Stomach smooth muscle (tissue), 2 donors: ENCODE results near the gene PLA2G7.
"Not testable (repeated sequence)": the region's sequence is repeated elsewhere in the genome, so short reads cannot be mapped to it uniquely, and the experiment has no call there.

ENCODE experiments used
- H3K27ac ChIP-seq: one replicate; pipeline ENCODE4 v1.7.0; 2013; ENCODE audit warnings: mild to moderate bottlenecking, low read length, inconsistent platforms
- H3K27me3 ChIP-seq, 2 donors: one replicate each; pipeline ENCODE4 v1.7.0; 2013; ENCODE audit warnings: low read length in 2 of 2; ENCODE audit not compliant: insufficient read depth in 2 of 2, control insufficient read depth in 1 of 2
- H3K36me3 ChIP-seq, 2 donors: one replicate each; pipeline ENCODE4 v1.7.0; 2013; ENCODE audit warnings: low read length in 2 of 2; ENCODE audit not compliant: control insufficient read depth in 2 of 2, insufficient read depth in 2 of 2
- H3K4me1 ChIP-seq: one replicate; pipeline ENCODE4 v1.7.0; 2013; ENCODE audit warnings: low read length; ENCODE audit not compliant: control insufficient read depth, insufficient read depth
- H3K4me3 ChIP-seq, 2 donors: one replicate each; pipeline ENCODE4 v1.7.0; 2013; ENCODE audit warnings: low read length in 2 of 2
- H3K9ac ChIP-seq, 2 donors: one replicate each; pipeline ENCODE4 v1.7.0; 2013; ENCODE audit warnings: low read length in 2 of 2, mild to moderate bottlenecking in 1 of 2
- H3K9me3 ChIP-seq, 2 donors: one replicate each; pipeline ENCODE4 v1.7.0; 2013; ENCODE audit warnings: low read length in 2 of 2; ENCODE audit not compliant: control insufficient read depth in 2 of 2
- donor health status: healthy.
- donor health status: Pancreatic carcinoma.

PLA2G7 gene

DNA sequence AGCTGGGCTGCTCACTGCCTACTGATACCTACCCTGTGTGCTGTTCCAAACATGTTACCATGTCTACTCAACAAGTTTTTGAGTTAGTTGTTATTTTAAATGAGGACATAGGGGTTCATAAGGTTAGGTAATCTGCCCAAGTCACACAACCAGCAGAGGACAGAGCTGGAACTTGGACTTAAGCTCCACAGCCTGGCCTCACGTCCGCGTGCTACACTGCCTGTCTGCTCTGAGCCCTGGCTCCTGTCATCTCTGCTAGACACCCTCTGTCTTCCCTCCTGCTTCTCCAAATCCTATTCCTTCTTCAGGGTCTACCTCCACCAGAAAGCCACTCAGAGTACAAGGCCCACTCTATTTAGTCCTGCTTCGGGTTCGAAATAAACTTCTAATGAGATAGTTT is 29.8 kb upstream of the PLA2G7 start:
- H3K9ac ChIP-seq = no peak overlapping the region
- no peak overlapping the region for H3K27ac ChIP-seq
- no peaks in the 10 kb centered on the region for H3K9me3 ChIP-seq
- H3K4me1 ChIP-seq = no peaks in the 10 kb centered on the region
- no peaks in the 10 kb centered on the region for H3K36me3 ChIP-seq
- H3K27me3 ChIP-seq = no peaks in the 10 kb centered on the region
- no peak overlapping the region for H3K4me3 ChIP-seq

DNA sequence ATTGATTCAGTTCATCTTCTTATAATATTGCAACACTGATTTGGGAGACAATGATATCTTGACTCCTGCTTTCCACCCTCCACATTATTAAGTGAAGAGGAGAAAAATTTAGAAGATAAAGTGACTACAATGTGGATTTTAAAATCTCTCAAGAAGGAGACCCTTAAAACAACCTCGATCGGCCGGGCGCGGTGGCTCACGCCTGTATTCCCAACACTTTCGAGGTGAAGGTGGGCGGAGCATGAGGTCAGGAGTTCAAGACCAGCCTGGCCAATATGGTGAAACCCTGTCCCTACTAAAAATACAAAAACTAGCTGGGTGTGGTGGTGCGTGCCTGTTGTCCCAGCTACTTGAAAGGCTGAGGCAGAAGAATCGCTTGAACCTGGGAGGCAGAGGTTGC is 29.1 kb upstream of the PLA2G7 start:
- not testable (repeated sequence) for H3K9ac ChIP-seq, H3K36me3 ChIP-seq, H3K4me3 ChIP-seq

DNA sequence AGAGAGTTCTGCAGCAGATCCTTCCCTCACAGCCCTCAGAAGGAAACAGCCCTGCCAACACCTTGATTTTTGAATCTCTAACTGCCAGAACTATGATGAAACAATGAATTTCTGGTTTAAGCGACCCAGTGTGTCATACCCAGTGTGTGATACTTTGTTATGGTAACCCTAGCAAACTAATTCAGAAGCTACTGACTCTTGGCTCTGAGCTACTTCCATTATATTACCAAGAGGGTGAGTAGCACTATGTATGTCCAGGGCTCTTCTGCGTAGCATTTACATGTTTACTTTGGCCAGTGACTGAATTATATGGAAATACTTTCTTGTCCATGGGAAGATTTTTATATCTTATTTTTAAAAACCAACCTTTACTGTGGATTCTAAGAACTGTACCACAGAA is 28.3 kb upstream of the PLA2G7 start:
- Histone ChIP-seq H3K36me3 (no peaks in the 10 kb centered on the region), H3K9me3 (no peaks in the 10 kb centered on the region), H3K9ac (no peak overlapping the region), H3K27me3 (no peaks in the 10 kb centered on the region), H3K4me3 (no peak overlapping the region), H3K27ac (no peak overlapping the region), H3K4me1 (no peaks in the 10 kb centered on the region)

More for the DNA sequence above, 29.1 kb upstream of the PLA2G7 start:
- H3K27ac ChIP-seq, H3K9me3 ChIP-seq, H3K27me3 ChIP-seq, H3K4me1 ChIP-seq: not testable (repeated sequence)

DNA sequence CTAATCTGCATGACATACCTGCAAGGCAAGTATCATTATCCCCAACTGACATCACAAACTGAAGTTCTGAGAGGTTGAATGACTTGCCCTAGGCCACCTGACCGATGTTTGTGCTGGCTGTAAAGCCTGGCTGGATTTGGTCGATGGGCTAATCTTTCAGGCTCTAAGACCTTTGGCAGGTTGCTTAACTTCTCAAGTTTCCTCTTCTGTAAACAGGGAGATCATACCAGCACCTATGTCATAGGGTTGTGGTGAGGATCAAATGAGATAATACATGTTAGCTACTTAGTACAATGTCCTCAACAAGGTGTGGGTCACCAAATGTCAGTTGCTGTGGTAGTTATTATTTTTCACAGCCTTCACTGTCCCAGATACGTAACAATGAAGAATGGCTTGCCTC is 25.8 kb upstream of the PLA2G7 start:
- Histone ChIP-seq H3K4me1 (no peaks in the 10 kb centered on the region), H3K9me3 (no peaks in the 10 kb centered on the region), H3K36me3 (no peaks in the 10 kb centered on the region), H3K4me3 (no peak overlapping the region), H3K9ac (no peak overlapping the region), H3K27me3 (no peaks in the 10 kb centered on the region), H3K27ac (no peak overlapping the region)

DNA sequence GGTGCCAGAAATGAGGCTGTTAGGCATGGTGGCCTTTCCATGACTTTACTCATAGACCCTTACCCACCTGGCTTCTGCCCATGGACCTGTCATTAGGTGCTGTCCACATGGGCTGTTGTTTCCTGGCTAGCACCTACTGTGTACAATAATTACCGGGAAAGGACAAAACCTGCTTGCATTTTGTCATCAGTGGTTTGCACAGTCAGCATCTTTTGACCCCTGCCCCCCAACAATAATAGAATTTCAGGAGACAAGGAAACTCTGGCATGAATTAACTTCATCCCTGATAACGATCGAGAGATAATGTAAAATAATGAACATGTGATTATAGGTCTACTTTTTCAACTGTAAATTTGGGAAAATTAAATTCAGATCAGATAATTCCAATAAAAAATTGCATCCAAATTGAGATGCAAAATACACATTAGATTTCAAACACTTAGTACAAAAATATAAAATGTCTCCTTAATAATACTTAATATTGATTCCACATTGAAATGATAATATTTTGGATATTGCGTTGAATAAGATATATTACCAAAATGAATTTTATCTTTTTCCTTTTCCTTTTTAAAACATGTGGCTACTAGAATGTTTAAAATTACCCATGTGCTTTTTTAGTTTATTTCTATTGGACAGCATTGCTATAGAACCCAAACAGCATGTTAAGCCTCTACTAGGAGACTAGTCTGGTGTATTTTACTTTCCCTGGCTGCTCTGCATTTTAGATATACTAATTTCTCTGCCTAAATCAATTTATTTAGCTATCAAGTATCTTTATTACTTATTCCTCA is 24.0 kb upstream of the PLA2G7 start:
- H3K9me3 ChIP-seq = no peaks in the 10 kb centered on the region
- no peak overlapping the region for H3K27ac ChIP-seq
- H3K4me3 ChIP-seq = no peak overlapping the region
- no peaks in the 10 kb centered on the region for H3K27me3 ChIP-seq
- no peak overlapping the region for H3K9ac ChIP-seq
- no peaks in the 10 kb centered on the region for H3K4me1 ChIP-seq
- no peaks in the 10 kb centered on the region for H3K36me3 ChIP-seq

DNA sequence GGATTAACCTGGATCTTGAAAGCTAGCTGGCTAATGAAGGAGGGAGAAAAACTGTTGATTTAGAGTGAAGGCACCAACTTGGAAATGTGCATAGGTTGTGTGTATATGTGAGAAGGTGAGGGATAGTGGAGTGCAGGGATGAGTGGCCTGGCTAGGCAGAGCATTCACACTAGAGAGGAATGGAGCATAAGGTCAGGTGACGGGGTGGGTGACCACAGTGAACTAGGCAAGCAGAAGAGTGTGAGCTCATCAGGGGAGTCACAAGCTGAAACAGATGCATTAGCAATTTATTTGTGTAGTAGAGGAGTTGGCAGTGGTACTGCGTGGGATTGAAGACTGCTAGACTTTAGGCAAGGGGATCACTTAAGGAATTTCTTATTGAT is 22.0 kb upstream of the PLA2G7 start:
- H3K36me3 ChIP-seq = no peaks in the 10 kb centered on the region
- H3K4me3 ChIP-seq = no peak overlapping the region
- no peaks in the 10 kb centered on the region for H3K4me1 ChIP-seq
- no peak overlapping the region for H3K27ac ChIP-seq
- H3K27me3 ChIP-seq = no peaks in the 10 kb centered on the region
- no peaks in the 10 kb centered on the region for H3K9me3 ChIP-seq
- H3K9ac ChIP-seq = no peak overlapping the region

DNA sequence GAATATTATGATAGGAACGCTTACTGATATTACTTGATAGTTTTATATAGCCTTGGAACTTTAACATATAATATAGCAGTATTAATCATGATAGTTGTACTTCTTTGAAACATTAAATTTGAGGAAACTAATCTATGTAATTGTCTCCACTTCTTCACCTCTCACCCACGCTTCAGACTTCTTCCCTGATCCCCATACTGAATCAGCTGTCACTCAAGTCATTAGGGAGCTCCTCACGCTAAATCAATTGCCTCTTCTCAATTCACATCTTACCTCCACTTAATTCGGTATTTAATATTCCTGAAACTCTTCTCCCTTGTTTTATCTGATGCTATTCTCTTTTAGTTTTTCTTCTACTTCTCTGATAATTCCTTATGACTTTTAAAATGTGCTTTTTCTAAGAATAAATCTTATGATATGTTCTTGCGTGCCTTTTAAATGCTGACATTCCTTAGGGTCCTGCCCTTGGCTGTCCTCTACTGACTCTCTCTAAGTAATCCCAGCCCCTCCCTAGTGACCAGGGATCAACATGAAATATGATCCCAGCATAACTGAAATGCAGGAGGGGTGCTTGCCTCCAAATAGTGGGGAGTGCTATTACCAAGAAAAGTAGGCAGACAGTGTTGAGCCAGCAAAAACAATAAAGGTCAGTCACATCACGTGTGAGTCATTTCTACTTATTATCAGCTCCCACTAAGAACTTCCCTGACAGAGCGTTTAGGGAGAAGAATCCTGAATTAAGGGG is 21.5 kb upstream of the PLA2G7 start:
- peaks cover 0 to 2% of the 10 kb centered on the region in 2 donors for H3K27me3 ChIP-seq
- H3K27ac ChIP-seq = no peak overlapping the region

DNA sequence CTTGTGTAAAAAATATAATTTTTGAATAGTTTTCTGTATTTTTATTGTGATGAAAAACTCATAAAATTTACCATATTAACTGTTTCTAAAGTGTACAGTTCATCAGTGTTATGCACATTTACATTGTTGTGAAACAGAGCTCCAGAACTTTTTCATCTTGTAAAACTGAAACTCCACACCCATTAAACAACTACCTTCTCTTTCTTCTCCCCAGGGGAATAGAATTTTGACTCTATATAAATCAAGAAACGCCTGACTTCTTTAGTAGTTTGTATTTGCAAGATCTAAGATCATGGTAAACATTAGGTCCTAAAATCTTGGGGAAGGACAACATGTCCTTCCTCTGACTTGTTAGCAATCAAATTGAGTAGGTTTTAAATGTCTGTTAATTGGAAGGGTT is 20.7 kb upstream of the PLA2G7 start:
- no peaks in the 10 kb centered on the region for H3K9me3 ChIP-seq
- H3K4me3 ChIP-seq = no peak overlapping the region
- peaks cover 0 to 2% of the 10 kb centered on the region in 2 donors for H3K27me3 ChIP-seq

More for the DNA sequence above, 21.5 kb upstream of the PLA2G7 start:
- Histone ChIP-seq H3K9ac (no peak overlapping the region), H3K4me1 (no peaks in the 10 kb centered on the region), H3K9me3 (no peaks in the 10 kb centered on the region), H3K36me3 (no peaks in the 10 kb centered on the region), H3K4me3 (no peak overlapping the region)

DNA sequence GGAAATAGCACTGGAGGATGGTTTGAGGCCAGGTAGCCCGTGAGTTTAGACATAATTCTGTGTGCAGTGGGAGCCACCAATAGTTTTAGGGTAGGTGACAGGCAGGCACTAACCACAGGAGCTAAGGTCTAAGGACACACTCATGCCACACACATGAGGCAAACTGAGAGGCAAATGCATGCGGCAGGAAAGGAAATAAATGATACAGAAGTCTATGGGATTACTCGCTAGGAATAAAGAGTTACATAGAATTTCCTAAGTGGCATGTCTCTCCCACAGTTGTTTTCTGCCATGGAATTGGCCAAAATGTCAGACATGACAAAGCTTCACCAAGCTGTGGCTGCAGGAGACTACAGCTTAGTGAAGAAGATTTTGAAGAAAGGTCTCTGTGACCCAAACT is 16.5 kb upstream of the PLA2G7 start:
- Histone ChIP-seq H3K4me1 (no peaks in the 10 kb centered on the region), H3K36me3 (no peaks in the 10 kb centered on the region), H3K4me3 (no peak overlapping the region), H3K27ac (no peak overlapping the region), H3K27me3 (peaks cover 0 to 2% of the 10 kb centered on the region in 2 donors), H3K9me3 (no peaks in the 10 kb centered on the region), H3K9ac (no peak overlapping the region)

More for the DNA sequence above, 20.7 kb upstream of the PLA2G7 start:
- Histone ChIP-seq H3K4me1 (no peaks in the 10 kb centered on the region), H3K27ac (no peak overlapping the region), H3K36me3 (no peaks in the 10 kb centered on the region), H3K9ac (no peak overlapping the region)

DNA sequence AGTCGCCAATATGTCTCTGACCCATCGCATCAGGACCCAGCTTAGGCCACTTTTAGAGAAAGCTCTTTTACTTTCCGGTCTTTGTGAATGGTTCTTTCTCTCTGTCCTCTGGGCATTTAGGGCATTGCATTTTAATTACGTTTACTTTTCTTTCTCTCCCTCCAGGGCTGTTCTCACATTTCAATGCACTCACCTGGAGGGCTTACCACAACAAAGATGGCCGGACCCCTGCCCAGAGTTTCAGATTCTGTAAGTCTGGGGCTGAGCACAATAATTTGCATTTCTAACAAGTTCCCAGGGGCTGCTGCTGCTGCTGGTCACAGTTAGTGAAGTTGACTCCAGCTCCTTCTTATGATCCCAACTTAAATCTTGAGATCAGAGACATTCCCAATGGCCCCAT is 14.6 kb upstream of the PLA2G7 start:
- H3K9me3 ChIP-seq = no peaks in the 10 kb centered on the region
- no peak overlapping the region for H3K9ac ChIP-seq
- no peak overlapping the region for H3K27ac ChIP-seq
- no peak overlapping the region for H3K4me3 ChIP-seq
- H3K4me1 ChIP-seq = no peaks in the 10 kb centered on the region
- H3K27me3 ChIP-seq = peaks cover 0 to 2% of the 10 kb centered on the region in 2 donors
- H3K36me3 ChIP-seq = no peaks in the 10 kb centered on the region

DNA sequence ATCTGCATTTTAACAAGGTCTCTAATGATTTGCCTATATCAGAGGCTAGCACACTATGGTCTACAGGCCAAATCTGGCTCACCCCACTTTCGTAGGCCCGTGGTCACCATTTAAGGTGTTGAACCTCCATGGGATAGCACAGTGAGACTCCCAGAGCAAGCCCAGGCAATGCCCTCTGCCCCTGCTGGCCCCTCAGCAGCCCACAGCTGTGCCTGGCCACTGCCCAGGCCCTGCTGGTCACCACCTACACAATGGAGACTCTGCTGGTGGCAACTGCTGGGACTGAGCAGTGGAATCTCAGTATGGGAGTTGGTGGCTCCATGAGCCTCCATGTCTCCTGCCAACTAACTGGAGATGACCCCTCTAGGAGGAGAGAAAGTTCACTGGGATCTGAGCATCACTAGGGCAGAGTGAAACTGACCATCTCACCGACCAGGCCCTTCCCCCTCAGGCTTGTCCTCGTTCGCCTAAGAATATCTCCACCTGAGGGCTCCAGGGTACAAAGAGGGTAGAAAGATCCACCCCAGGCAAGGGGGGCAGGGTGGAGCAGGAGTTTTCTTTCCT is 13.8 kb upstream of the PLA2G7 start:
- H3K27me3 ChIP-seq = peaks cover 0 to 2% of the 10 kb centered on the region in 2 donors
- H3K9ac ChIP-seq = no peak overlapping the region
- H3K9me3 ChIP-seq = no peaks in the 10 kb centered on the region
- H3K4me3 ChIP-seq = no peak overlapping the region
- H3K36me3 ChIP-seq = no peaks in the 10 kb centered on the region
- H3K4me1 ChIP-seq = no peaks in the 10 kb centered on the region
- no peak overlapping the region for H3K27ac ChIP-seq
